ENCODE results near the gene HOXA7. TPM values are rescaled to one million over a fixed set of nuclear protein-coding genes. Genes with fewer than 3 reads are reported as not detected.

The HOXA7 gene
- total RNA-seq, 1 donor from 2014 or later, result 1.6 TPM

DNA sequence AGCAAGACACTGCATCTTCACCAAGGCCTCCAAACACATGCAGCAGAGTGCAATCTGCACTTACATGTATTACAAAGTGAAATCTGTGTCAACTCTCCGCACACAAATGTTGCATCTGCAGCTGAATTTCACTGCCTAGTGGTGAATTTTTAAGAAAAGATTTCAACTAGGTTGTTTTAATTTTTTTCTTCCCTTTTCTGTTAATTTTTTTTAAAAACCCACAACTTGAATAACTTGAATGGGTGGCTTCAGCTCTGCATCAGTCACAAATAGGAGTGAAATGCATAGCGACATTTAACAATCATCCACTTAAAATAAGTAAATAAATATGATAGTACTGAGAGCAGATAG is 37.5 kb upstream of the HOXA7 start:
- Histone ChIP-seq H3K36me3 (ENCODE audit: control insufficient read depth in 3 of 3, insufficient read depth in 3 of 3, low read length in 3 of 3) (no peaks in the 10 kb centered on the region), H3K4me1 (ENCODE audit: control insufficient read depth in 3 of 3, insufficient read depth in 3 of 3, low read length in 3 of 3) (peaks cover 3 to 35% (median 19%) of the 10 kb centered on the region in 3 donors), H3K4me3 (ENCODE audit: low read length in 3 of 3) (peak overlapping the region in 1 of 3 donors; percentile 63), H3K27ac (ENCODE audit: low read depth, low read length) (no peak overlapping the region), H3K9me3 (ENCODE audit: control insufficient read depth in 3 of 3, low read length in 3 of 3) (peaks cover 0 to 3% (median 0%) of the 10 kb centered on the region in 3 donors), H3K27me3 (ENCODE audit: control insufficient read depth in 3 of 3, insufficient read depth in 3 of 3, low read length in 3 of 3) (peaks cover 27 to 74% (median 50%) of the 10 kb centered on the region in 3 donors), H3K9ac (ENCODE audit: low read depth in 1 of 3, low read length in 3 of 3) (peak overlapping the region in 1 of 3 donors; percentile 92)

DNA sequence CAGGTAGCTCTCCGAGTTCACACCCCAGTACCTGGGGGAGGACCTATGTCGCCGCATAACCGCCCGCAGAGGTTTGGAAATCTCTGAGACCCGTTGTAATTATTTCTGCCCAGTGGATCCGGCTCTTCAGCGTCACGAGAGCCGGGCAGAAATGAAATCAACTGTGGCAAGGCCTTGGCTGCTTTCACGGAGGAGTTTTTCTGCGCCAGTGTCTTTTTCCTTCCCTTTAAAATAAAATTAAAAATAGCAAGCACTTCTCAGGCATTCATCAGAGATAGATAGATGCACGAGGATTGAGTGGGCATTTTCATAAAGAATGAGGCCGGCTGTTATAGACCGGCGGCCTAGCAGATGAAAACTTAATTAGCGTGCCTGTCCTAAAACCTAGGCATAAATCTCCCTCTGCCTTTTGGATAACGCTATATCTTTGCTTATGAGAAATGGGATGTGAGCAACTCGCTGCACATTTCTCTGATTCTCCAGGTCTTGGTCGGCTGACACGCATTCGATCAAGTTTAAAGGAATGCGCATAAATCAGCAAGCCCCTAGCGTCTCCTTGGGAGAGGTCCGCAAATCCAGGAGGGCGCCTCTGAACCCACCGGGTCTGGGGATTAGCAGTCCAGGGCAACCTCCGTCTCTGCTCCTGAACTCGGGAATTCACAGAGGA is 37.0 kb upstream of the HOXA7 start:
- peaks cover 2 to 38% (median 19%) of the 10 kb centered on the region in 3 donors for H3K4me1 ChIP-seq (ENCODE audit: control insufficient read depth in 3 of 3, insufficient read depth in 3 of 3, low read length in 3 of 3)
- H3K36me3 ChIP-seq (ENCODE audit: control insufficient read depth in 3 of 3, insufficient read depth in 3 of 3, low read length in 3 of 3), result no peaks in the 10 kb centered on the region
- peak overlapping the region in 2 of 3 donors; percentile 52 to 92 for H3K9ac ChIP-seq (ENCODE audit: low read depth in 1 of 3, low read length in 3 of 3)
- H3K4me3 ChIP-seq (ENCODE audit: low read length in 3 of 3), result peak overlapping the region in 2 of 3 donors; percentile 51 to 78
- H3K9me3 ChIP-seq (ENCODE audit: control insufficient read depth in 3 of 3, low read length in 3 of 3), result peaks cover 0 to 3% (median 0%) of the 10 kb centered on the region in 3 donors
- peak overlapping the region; percentile 56 for H3K27ac ChIP-seq (ENCODE audit: low read depth, low read length)
- peaks cover 23 to 72% (median 45%) of the 10 kb centered on the region in 3 donors for H3K27me3 ChIP-seq (ENCODE audit: control insufficient read depth in 3 of 3, insufficient read depth in 3 of 3, low read length in 3 of 3)

DNA sequence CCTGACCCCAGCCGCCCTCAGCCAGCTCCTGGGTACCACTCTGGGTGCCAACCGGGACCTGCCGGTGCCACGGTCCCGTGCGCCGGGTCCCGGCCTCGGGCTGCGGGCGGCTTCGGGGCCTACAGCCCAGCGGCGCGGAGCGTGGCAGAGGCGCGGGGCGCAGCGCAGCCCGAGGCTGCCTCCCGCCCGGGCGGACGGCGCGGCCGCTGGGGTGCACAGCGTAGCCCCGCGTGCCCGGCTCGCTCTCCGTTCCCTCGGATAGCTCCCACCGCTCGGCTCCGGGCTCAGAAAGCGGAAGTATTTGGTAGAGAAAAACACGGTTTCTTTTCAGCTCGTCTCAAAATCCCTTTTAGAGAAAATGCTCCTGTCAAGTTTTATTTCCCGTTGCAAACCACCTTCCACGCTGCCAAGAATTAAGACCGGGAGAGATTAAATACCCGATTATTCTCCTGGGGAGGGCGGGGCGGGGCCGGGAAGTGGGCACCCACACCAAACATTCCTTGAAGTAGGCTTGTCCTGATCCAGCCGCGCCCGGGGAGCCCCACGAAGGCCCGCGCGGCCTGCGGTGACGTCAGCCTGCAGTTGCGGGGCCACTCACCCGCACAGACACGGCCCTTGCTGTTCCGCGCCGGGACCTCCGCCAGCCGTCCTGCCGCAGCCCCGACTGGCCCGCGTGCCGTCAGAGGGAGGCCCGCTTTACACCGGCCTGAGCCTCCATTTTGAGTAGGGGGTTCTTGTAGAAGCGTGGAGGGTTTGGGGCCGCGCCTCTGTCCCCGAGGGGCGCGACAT is 36.3 kb upstream of the HOXA7 start:
- Histone ChIP-seq H3K27me3 (ENCODE audit: control insufficient read depth in 3 of 3, insufficient read depth in 3 of 3, low read length in 3 of 3) (peaks cover 20 to 72% (median 38%) of the 10 kb centered on the region in 3 donors), H3K27ac (ENCODE audit: low read depth, low read length) (peak overlapping the region; percentile 56), H3K4me1 (ENCODE audit: control insufficient read depth in 3 of 3, insufficient read depth in 3 of 3, low read length in 3 of 3) (peaks cover 2 to 42% (median 16%) of the 10 kb centered on the region in 3 donors), H3K9me3 (ENCODE audit: control insufficient read depth in 3 of 3, low read length in 3 of 3) (peaks cover 0 to 2% (median 0%) of the 10 kb centered on the region in 3 donors), H3K9ac (ENCODE audit: low read depth in 1 of 3, low read length in 3 of 3) (peak overlapping the region in 2 of 3 donors; percentile 56 to 92), H3K36me3 (ENCODE audit: control insufficient read depth in 3 of 3, insufficient read depth in 3 of 3, low read length in 3 of 3) (no peaks in the 10 kb centered on the region), H3K4me3 (ENCODE audit: low read length in 3 of 3) (peak overlapping the region; percentile 23 to 78 (median 51))

DNA sequence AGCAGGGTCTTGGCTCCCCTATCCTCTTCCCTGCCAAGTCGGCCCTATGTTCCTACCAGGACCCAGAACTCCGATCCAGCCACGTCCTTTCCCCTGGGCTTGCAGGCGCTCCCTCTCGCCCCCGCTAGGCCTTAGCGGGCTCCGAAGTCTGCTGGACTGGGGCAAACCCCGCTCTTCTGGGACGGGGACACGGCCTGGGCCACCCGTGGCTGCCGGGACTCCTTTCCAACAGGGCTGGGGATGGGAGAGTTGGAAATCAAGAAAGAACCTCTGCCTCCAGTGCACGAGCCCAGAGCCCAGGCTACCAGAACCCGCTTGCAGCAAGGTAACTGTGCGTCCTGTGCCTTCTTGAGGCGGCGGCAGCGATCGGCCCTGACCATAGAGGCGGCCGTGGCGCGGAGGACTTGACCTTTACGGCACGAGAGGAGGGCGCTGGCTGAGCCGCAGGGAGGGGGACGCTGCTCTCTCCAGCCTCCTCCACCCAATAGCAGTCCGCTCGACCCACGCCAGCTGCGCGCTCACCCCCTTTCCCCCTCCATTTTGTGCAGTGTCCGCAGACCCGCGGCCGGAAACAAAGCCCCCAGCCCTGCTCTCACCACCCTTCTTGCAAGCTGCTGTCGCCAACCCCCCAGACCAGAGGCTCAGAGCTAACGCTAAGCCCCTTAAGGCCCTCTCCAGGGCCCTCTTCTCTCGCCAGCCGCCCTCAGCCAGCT is 35.5 kb upstream of the HOXA7 start:
- Histone ChIP-seq H3K9ac (ENCODE audit: low read depth in 1 of 3, low read length in 3 of 3) (peak overlapping the region in 2 of 3 donors; percentile 56 to 92), H3K36me3 (ENCODE audit: control insufficient read depth in 3 of 3, insufficient read depth in 3 of 3, low read length in 3 of 3) (no peaks in the 10 kb centered on the region), H3K27ac (ENCODE audit: low read depth, low read length) (peak overlapping the region; percentile 56), H3K9me3 (ENCODE audit: control insufficient read depth in 3 of 3, low read length in 3 of 3) (no peaks in the 10 kb centered on the region), H3K27me3 (ENCODE audit: control insufficient read depth in 3 of 3, insufficient read depth in 3 of 3, low read length in 3 of 3) (peaks cover 20 to 71% (median 32%) of the 10 kb centered on the region in 3 donors), H3K4me3 (ENCODE audit: low read length in 3 of 3) (peak overlapping the region in 2 of 3 donors; percentile 51 to 78), H3K4me1 (ENCODE audit: control insufficient read depth in 3 of 3, insufficient read depth in 3 of 3, low read length in 3 of 3) (peaks cover 2 to 42% (median 16%) of the 10 kb centered on the region in 3 donors)

DNA sequence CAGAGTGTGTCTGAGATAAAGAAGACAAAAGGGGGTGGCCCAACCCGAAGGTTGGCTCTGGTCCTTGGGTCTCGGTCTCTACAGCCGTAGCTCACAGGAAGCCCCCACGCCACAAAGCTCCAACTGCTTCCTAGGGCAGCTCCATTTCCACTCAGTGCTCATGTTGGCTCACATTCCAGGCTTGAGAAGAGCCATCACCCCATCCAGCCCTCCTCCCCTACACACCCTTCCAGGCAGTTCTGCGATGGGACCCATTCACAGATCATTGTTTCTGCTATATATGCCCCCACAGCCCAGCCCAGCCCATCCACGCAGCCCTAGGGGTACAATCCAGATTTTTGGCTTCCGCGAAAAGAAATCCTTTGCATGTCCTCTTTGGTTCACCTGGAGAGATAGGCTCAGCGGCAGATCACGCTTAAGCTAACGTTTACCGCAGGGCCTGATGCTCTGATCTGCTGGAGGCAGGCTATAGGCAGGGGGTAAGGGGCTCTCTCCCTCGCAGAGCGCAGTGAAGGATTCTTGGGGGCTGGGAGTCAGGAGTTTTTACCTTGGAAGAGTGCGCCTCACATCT is 34.8 kb upstream of the HOXA7 start:
- peak overlapping the region in 1 of 3 donors; percentile 78 for H3K4me3 ChIP-seq (ENCODE audit: low read length in 3 of 3)
- peak overlapping the region in 2 of 3 donors; percentile 23 to 92 for H3K9ac ChIP-seq (ENCODE audit: low read depth in 1 of 3, low read length in 3 of 3)
- H3K36me3 ChIP-seq (ENCODE audit: control insufficient read depth in 3 of 3, insufficient read depth in 3 of 3, low read length in 3 of 3), result no peaks in the 10 kb centered on the region
- peaks cover 21 to 69% (median 33%) of the 10 kb centered on the region in 3 donors for H3K27me3 ChIP-seq (ENCODE audit: control insufficient read depth in 3 of 3, insufficient read depth in 3 of 3, low read length in 3 of 3)
- peaks cover 0 to 43% (median 16%) of the 10 kb centered on the region in 3 donors for H3K4me1 ChIP-seq (ENCODE audit: control insufficient read depth in 3 of 3, insufficient read depth in 3 of 3, low read length in 3 of 3)
- H3K27ac ChIP-seq (ENCODE audit: low read depth, low read length), result no peak overlapping the region
- H3K9me3 ChIP-seq (ENCODE audit: control insufficient read depth in 3 of 3, low read length in 3 of 3), result no peaks in the 10 kb centered on the region

DNA sequence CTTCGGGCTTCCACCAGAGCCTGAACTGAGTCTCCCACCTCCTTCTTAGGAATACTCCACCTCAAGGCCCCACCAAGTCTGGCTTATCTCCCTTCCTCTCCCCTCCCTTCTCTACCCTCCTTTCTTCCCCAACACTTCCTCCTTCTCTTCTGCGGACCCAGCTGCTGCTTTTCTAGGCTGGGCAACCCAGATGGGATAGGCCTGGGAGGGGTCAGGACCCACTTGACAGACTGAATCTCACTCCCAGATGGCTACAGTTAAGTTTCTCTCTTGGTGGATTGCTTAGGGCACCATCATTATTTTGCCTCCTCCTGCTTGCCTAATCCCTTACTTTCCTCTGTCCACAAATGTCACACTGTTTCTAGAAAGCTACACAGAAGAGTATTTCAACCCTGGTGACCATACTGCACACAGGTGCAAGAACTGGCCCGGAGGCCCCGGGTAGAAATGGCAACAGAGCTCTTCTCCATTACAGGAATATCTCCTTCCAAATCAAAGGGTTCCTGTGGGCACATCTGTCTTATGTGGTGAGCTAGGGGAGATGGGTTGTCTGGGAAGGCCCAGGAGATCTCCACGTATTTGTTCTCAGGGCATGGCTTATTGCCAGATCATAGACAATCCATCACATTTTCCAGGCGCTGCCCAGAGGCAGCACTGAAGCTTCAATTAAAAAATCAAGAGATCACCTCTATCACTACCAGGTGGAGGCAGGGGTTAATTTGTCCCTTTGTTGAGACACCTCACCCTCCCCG is 33.7 kb upstream of the HOXA7 start:
- Histone ChIP-seq H3K4me3 (ENCODE audit: low read length in 3 of 3) (no peak overlapping the region), H3K9ac (ENCODE audit: low read depth in 1 of 3, low read length in 3 of 3) (peak overlapping the region in 1 of 3 donors; percentile 92), H3K36me3 (ENCODE audit: control insufficient read depth in 3 of 3, insufficient read depth in 3 of 3, low read length in 3 of 3) (no peaks in the 10 kb centered on the region), H3K27me3 (ENCODE audit: control insufficient read depth in 3 of 3, insufficient read depth in 3 of 3, low read length in 3 of 3) (peaks cover 32 to 70% (median 41%) of the 10 kb centered on the region in 3 donors), H3K4me1 (ENCODE audit: control insufficient read depth in 3 of 3, insufficient read depth in 3 of 3, low read length in 3 of 3) (peaks cover 0 to 53% (median 26%) of the 10 kb centered on the region in 3 donors), H3K9me3 (ENCODE audit: control insufficient read depth in 3 of 3, low read length in 3 of 3) (no peaks in the 10 kb centered on the region), H3K27ac (ENCODE audit: low read depth, low read length) (peak overlapping the region; percentile 12)

DNA sequence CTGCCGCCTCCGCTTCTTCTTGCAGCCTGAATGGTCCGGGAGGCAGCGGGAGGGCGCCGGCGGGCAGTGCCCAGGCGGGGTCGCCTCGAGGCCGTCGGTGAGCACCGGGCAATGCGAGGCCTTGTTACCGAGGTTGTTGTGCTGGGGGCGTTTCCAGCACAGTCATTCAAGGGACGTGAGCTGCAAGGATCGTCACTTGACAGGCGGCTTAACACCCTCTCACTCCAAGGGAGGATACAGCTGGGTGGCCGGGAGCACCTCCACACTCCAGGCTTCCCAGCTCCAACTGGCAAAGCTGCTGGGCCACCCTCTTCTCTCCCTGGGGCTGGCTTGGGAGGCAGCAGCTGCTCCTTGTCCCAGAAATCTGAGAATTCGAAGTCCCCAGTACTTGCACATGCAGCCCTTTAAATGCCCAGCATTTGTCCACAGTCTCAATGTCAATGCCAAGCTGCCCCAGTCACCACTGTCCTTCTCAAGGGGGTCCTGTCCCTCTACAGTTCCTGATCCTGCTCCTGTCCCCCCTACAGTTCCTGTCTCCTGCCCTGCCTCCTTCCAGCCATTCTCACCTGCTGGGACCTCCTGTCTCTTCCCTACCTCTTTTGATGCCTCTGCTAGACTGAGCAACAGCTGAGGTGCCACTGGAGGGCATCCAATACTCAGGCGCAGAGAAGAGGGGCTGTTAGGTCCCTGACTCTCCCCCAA is 33.0 kb upstream of the HOXA7 start:
- peak overlapping the region in 2 of 3 donors; percentile 20 to 64 for H3K4me3 ChIP-seq (ENCODE audit: low read length in 3 of 3)
- H3K27ac ChIP-seq (ENCODE audit: low read depth, low read length), result peak overlapping the region; percentile 36
- no peaks in the 10 kb centered on the region for H3K9me3 ChIP-seq (ENCODE audit: control insufficient read depth in 3 of 3, low read length in 3 of 3)
- peak overlapping the region in 2 of 3 donors; percentile 56 to 87 for H3K9ac ChIP-seq (ENCODE audit: low read depth in 1 of 3, low read length in 3 of 3)
- no peaks in the 10 kb centered on the region for H3K36me3 ChIP-seq (ENCODE audit: control insufficient read depth in 3 of 3, insufficient read depth in 3 of 3, low read length in 3 of 3)
- peaks cover 5 to 57% (median 32%) of the 10 kb centered on the region in 3 donors for H3K4me1 ChIP-seq (ENCODE audit: control insufficient read depth in 3 of 3, insufficient read depth in 3 of 3, low read length in 3 of 3)
- peaks cover 30 to 69% (median 40%) of the 10 kb centered on the region in 3 donors for H3K27me3 ChIP-seq (ENCODE audit: control insufficient read depth in 3 of 3, insufficient read depth in 3 of 3, low read length in 3 of 3)

DNA sequence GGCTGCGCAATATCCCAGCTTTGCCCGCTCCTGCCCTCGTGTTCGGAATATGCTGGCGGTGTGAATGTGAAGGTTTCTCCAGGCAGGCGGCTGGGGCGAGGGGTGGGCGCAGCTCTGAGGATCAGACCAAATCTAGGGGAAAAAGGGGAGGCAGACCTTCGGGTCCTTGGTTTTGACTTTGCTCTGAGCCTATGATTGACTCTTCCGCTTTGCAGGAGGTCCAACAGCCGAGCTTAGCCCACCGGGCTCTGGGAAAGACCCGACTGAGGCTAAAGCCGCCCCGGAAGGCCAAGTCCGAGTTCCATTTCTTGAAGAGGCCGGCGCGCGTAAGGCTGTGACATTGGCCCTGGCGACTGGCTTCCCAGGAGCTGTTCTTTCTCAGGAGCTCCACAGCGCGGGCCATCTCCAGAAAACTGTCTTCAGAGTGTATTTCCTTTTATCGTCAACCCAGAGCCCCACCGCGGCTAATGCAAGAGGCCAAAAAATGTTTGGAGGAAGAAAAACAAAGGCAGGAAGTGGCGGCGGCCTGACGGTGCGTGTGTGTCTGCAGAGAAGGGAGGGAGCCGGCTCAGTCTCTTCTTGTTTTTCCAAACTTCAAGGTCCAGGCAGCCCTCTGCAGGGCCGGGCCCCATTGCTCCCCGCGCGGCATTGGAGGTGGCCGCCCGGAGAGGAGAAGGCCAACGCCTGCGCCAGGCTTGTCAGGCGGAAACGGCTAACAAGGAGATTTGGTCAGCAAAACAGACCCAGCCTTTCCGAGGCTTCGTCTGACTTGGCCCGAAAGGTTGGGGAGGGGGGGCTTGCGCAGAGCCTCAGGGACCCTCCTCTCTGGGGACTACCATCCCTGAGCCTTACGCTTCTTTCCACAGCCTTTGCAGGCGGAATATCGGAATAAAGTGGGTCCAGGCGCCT is 32.2 kb upstream of the HOXA7 start:
- H3K36me3 ChIP-seq (ENCODE audit: control insufficient read depth in 3 of 3, insufficient read depth in 3 of 3, low read length in 3 of 3), result no peaks in the 10 kb centered on the region
- peak overlapping the region in 2 of 3 donors; percentile 56 to 87 for H3K9ac ChIP-seq (ENCODE audit: low read depth in 1 of 3, low read length in 3 of 3)
- peaks cover 10 to 57% (median 38%) of the 10 kb centered on the region in 3 donors for H3K4me1 ChIP-seq (ENCODE audit: control insufficient read depth in 3 of 3, insufficient read depth in 3 of 3, low read length in 3 of 3)
- no peaks in the 10 kb centered on the region for H3K9me3 ChIP-seq (ENCODE audit: control insufficient read depth in 3 of 3, low read length in 3 of 3)
- H3K4me3 ChIP-seq (ENCODE audit: low read length in 3 of 3), result peak overlapping the region in 2 of 3 donors; percentile 45 to 64
- H3K27me3 ChIP-seq (ENCODE audit: control insufficient read depth in 3 of 3, insufficient read depth in 3 of 3, low read length in 3 of 3), result peaks cover 27 to 63% (median 38%) of the 10 kb centered on the region in 3 donors
- peak overlapping the region; percentile 36 for H3K27ac ChIP-seq (ENCODE audit: low read depth, low read length)
